HG03039 (cell line): ENCODE results near the gene NAT8L.
"Not testable (repeated sequence)": the region's sequence is repeated elsewhere in the genome, so short reads cannot be mapped to it uniquely, and the experiment has no call there.

Source experiments
- ATAC-seq: cut with Tn5 transposase; IDR thresholded peaks from one replicate; pipeline ENCODE4 v1.9.1; 2021; ENCODE audit warnings: mild to moderate bottlenecking, moderate library complexity; ENCODE audit not compliant: unreplicated experiment

The NAT8L gene

GRCh38 chr4:2059046-2059725 is at the start of gene NAT8L:
Gene NAT8L (plus strand): TSS chr4:2059327. CDS start chr4:2059512, 185 bp downstream.
- ATAC-seq, result no peak

- peak; percentile 2 for ATAC-seq
These were observed 49.4 kb upstream of the NAT8L start for GRCh38 chr4:2009651-2010233.

- no peak for ATAC-seq
These were observed 47.5 kb upstream of the NAT8L start for GRCh38 chr4:2011583-2011982.

- ATAC-seq, result no peak
These were observed 44.1 kb upstream of the NAT8L start for GRCh38 chr4:2015008-2015407.

GRCh38 chr4:2021358-2022018 is 37.6 kb upstream of the NAT8L start:
- ATAC-seq, result not testable (repeated sequence)

GRCh38 chr4:2024683-2025082 is 34.4 kb upstream of the NAT8L start:
- no peak for ATAC-seq

GRCh38 chr4:2025817-2026216 is 33.3 kb upstream of the NAT8L start:
- ATAC-seq, result no peak

GRCh38 chr4:2027120-2027519 is 32.0 kb upstream of the NAT8L start:
- ATAC-seq, result not testable (repeated sequence)

GRCh38 chr4:2031161-2031560 is 28.0 kb upstream of the NAT8L start:
- not testable (repeated sequence) for ATAC-seq

GRCh38 chr4:2036327-2036726 is 22.8 kb upstream of the NAT8L start:
- no peak for ATAC-seq

GRCh38 chr4:2036866-2037265 is 22.3 kb upstream of the NAT8L start:
- ATAC-seq, result no peak

- no peak for ATAC-seq
These were observed 18.5 kb upstream of the NAT8L start for GRCh38 chr4:2040391-2041238.

GRCh38 chr4:2041239-2042130 is 17.6 kb upstream of the NAT8L start:
- peak; percentile 51 for ATAC-seq

GRCh38 chr4:2042204-2042946 is 16.8 kb upstream of the NAT8L start:
- no peak for ATAC-seq

GRCh38 chr4:2042947-2043395 is 16.2 kb upstream of the NAT8L start:
- no peak for ATAC-seq

- no peak for ATAC-seq
These were observed 15.6 kb upstream of the NAT8L start for GRCh38 chr4:2043396-2044118.

GRCh38 chr4:2044119-2044485 is 15.0 kb upstream of the NAT8L start:
- ATAC-seq, result no peak

- no peak for ATAC-seq
These were observed 14.3 kb upstream of the NAT8L start for GRCh38 chr4:2044542-2045517.
